ENCODE results near the gene KRT85.
"Not testable (repeated sequence)": the region's sequence is repeated elsewhere in the genome, so short reads cannot be mapped to it uniquely, and the experiment has no call there.

KRT85 gene

GRCh38 chr12:52411815-52412214 lies 44.5 kb upstream of the KRT85 start:
- DNase-seq (ENCODE audit: low read depth), result no peak
- TF ChIP-seq CTCF (conservative IDR thresholded peaks at IDR 0.05; ENCODE audit: low read depth, low read length), result no peak
- H3K4me3 ChIP-seq (ENCODE audit: low read length), result no peak overlapping the region

GRCh38 chr12:52410589-52411248 lies 43.4 kb upstream of the KRT85 start:
- not testable (repeated sequence) for H3K4me3 ChIP-seq (ENCODE audit: low read length); DNase-seq (ENCODE audit: low read depth)

GRCh38 chr12:52407918-52408317 lies 40.6 kb upstream of the KRT85 start:
- DNase-seq (ENCODE audit: low read depth), result no peak
- H3K4me3 ChIP-seq (ENCODE audit: low read length), result no peak overlapping the region
- no peak for TF ChIP-seq CTCF (conservative IDR thresholded peaks at IDR 0.05; ENCODE audit: low read depth, low read length)

GRCh38 chr12:52405922-52406385 lies 38.7 kb upstream of the KRT85 start, which contains the start of gene KRT82:
TSS of gene KRT82 (minus strand) at chr12:52406335. CDS start at chr12:52406277, 58 bp downstream.
- DNase-seq (ENCODE audit: low read depth), result no peak
- no peak for TF ChIP-seq CTCF (conservative IDR thresholded peaks at IDR 0.05; ENCODE audit: low read depth, low read length)
- no peak within 1 kb of the TSS for H3K4me3 ChIP-seq (ENCODE audit: low read length)

- no peak for DNase-seq (ENCODE audit: low read depth)
- H3K4me3 ChIP-seq (ENCODE audit: low read length), result no peak overlapping the region
- TF ChIP-seq CTCF (conservative IDR thresholded peaks at IDR 0.05; ENCODE audit: low read depth, low read length), result no peak
Observed at GRCh38 chr12:52404951-52405350, 37.7 kb upstream of the KRT85 start.

GRCh38 chr12:52403561-52403960 lies 36.3 kb upstream of the KRT85 start:
- TF ChIP-seq CTCF (conservative IDR thresholded peaks at IDR 0.05; ENCODE audit: low read depth, low read length), result no peak

GRCh38 chr12:52402873-52403540 lies 35.7 kb upstream of the KRT85 start:
- H3K4me3 ChIP-seq (ENCODE audit: low read length), result no peak overlapping the region
- no peak for TF ChIP-seq CTCF (conservative IDR thresholded peaks at IDR 0.05; ENCODE audit: low read depth, low read length)

More at GRCh38 chr12:52403561-52403960, 36.3 kb upstream of the KRT85 start:
- no peak overlapping the region for H3K4me3 ChIP-seq (ENCODE audit: low read length)
- no peak for DNase-seq (ENCODE audit: low read depth)

More at GRCh38 chr12:52402873-52403540, 35.7 kb upstream of the KRT85 start:
- no peak for DNase-seq (ENCODE audit: low read depth)
